Neural progenitor cell (in vitro differentiated cells): ENCODE results near the gene VANGL2.
A peak's percentile ranks its signal among the peaks of the same experiment; 100 is the strongest.

Experiments
- EZH2 ChIP-seq: fragments of 200-600 bp; sonication (generic); IDR thresholded peaks from 2 replicates; pipeline ENCODE4 v1.6.1; 2017; ENCODE audit warnings: antibody characterized with exemption, mild to moderate bottlenecking, moderate library complexity
- EZH2phosphoT487 ChIP-seq: fragments of 200-600 bp; sonication (generic); IDR thresholded peaks from 2 replicates; pipeline ENCODE4 v1.6.1; 2017; ENCODE audit warnings: antibody characterized with exemption
- TF ChIP-seq, protein P1 (sequence below): fragments of 200-600 bp; sonication (generic); IDR thresholded peaks from 2 replicates; pipeline ENCODE4 v1.5.1; 2017; ENCODE audit warnings: antibody characterized with exemption, mild to moderate bottlenecking

DNA sequence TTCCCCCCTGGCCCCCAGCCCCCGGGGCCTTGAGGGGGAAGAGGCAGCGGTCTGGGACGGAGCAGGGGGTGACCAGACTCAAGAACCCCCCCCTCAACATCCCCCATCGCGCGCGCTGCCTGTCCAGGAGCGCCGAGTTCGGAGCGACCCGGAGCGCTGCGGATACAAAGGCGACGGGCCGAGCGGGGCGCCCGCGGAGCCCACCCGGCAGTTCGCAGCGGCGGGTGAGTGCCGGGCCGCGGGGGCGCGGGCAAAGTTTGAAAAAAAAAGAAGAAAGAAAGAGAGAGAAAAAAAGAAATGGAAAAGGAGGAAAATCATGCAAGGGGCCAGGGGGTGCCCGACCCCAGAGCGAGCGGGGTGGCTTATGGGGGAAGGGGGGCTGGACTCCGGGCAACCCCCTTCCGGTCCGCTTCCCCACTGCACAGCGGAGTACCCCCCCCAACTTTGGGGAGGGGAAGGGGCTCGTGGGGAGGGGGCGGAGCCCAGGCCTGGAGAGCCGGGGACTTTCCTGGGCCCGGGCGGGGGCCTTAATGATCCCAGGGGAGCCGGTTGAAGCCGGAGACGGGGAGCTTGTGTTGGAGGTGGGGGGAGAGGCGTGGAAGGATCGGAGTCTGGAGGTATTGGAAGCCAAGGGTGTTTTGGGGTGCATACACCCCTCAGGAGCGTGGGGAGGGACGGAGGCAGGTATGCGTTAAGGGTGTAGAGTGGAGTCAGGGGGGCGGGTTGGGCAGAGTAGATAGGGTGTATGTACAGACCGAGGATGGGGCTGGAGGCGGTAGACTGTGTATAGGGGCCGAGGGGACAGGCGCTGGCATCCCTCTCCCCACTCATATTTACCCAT lies 502 bp downstream of the VANGL2 start:
- TF ChIP-seq, protein P1, sequence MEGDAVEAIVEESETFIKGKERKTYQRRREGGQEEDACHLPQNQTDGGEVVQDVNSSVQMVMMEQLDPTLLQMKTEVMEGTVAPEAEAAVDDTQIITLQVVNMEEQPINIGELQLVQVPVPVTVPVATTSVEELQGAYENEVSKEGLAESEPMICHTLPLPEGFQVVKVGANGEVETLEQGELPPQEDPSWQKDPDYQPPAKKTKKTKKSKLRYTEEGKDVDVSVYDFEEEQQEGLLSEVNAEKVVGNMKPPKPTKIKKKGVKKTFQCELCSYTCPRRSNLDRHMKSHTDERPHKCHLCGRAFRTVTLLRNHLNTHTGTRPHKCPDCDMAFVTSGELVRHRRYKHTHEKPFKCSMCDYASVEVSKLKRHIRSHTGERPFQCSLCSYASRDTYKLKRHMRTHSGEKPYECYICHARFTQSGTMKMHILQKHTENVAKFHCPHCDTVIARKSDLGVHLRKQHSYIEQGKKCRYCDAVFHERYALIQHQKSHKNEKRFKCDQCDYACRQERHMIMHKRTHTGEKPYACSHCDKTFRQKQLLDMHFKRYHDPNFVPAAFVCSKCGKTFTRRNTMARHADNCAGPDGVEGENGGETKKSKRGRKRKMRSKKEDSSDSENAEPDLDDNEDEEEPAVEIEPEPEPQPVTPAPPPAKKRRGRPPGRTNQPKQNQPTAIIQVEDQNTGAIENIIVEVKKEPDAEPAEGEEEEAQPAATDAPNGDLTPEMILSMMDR = peak; percentile 22
- TF ChIP-seq EZH2 (peak; percentile 22), EZH2phosphoT487 (no peak)
